ENCODE data around the gene ZNG1A.
"Not testable (repeated sequence)": the region's sequence is repeated elsewhere in the genome, so short reads cannot be mapped to it uniquely, and the experiment has no call there.

The ZNG1A gene

DNA sequence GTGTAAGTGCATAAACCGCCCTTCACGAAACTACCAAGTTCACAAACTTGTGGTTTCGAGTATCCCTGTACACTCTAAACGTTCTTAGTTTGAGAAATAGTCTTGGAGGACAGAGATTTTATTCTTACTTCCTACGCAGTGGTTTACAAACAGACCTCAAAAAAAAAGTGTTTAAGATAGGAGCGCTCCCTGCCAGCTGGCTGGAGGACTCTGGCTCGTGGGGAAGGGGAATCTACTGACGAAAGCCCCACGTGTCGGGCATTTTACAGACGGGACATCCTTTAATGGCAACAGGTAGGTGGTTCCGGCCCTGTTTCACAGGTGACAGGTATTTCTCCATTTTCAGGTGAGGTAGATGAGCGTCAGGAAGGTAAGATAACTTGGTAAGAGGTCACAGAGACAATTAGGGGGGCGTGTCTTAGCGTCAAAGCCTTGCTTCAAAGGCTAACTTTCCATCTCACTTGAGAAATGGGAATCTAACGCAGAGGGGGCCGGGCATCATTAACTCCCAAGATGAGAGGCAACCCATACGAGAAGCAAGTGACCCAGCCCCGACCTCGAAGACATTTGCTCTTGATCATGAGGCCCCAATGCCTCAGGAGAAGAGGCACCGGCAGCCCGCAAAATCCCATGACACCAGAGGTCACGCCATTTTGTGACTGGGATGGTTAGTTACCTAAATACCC is 573 bp downstream of the ZNG1A start:
- not testable (repeated sequence) for DNase-seq (ENCODE audit: low read depth)

GRCh38 chr9:169757-170156 is 9.1 kb downstream of the ZNG1A start:
- not testable (repeated sequence) for DNase-seq (ENCODE audit: low read depth)

GRCh38 chr9:159871-160270 is 19.0 kb downstream of the ZNG1A start:
- DNase-seq (ENCODE audit: low read depth): not testable (repeated sequence)

GRCh38 chr9:151173-151572 is 27.7 kb downstream of the ZNG1A start:
- DNase-seq (ENCODE audit: low read depth): not testable (repeated sequence)

- DNase-seq (ENCODE audit: low read depth): not testable (repeated sequence)
Observed at GRCh38 chr9:139880-140279, 39.0 kb downstream of the ZNG1A start.

DNA sequence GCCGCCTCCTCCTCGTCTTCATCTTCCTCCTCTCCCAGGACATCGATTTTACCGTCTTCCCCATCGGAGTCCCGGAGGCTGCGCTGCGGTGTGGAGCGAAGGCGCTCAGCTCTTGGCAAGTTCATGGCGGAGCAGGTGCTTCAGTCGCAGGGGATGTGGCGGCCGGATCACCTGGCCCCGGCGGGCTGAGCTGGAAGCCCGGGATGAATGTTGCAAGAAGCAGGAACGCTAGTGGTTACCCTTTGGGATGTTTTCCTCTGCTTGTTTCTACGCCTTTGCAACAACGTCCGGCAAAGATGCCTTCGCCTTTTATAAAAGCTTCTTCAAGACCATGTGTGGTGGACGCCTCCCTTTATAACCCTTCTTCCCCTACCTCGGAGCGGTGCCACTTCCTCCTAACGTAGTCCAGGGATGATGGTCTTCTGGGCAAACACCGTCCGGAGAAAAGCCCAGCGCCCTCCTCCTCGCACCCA is 60.8 kb downstream of the ZNG1A start, which contains the start of gene FOXD4:
FOXD4 (minus strand) TSS at position 423 of the 473 bp plus-strand sequence; CDS start at position 125, 298 bp downstream.
- not testable (repeated sequence) for DNase-seq (ENCODE audit: low read depth)

GRCh38 chr9:117144-117994 is 61.5 kb downstream of the ZNG1A start:
- DNase-seq (ENCODE audit: low read depth): not testable (repeated sequence)

GRCh38 chr9:116239-117077 is 62.4 kb downstream of the ZNG1A start:
- not testable (repeated sequence) for DNase-seq (ENCODE audit: low read depth)

DNA sequence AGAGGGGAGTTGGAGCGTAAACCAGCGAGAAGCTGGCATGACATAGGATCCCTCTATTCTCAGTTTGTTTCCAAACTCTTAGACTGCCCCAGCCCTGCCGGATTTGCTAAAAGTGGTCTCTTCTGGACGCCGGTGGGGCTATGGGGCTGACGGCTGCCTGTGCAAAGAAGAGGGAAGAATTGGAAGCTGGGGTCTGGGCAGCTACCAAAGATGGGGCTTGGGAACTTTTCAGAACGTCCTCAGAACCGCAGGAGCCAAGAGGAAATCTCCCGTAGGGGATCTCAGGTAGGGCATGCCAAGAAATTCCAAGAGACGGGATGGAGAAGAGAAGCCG is 63.8 kb downstream of the ZNG1A start:
- DNase-seq (ENCODE audit: low read depth): not testable (repeated sequence)

- not testable (repeated sequence) for DNase-seq (ENCODE audit: low read depth)
Observed at GRCh38 chr9:114267-115117, 64.4 kb downstream of the ZNG1A start.

- DNase-seq (ENCODE audit: low read depth): not testable (repeated sequence)
Observed at GRCh38 chr9:113468-114266, 65.2 kb downstream of the ZNG1A start.

DNA sequence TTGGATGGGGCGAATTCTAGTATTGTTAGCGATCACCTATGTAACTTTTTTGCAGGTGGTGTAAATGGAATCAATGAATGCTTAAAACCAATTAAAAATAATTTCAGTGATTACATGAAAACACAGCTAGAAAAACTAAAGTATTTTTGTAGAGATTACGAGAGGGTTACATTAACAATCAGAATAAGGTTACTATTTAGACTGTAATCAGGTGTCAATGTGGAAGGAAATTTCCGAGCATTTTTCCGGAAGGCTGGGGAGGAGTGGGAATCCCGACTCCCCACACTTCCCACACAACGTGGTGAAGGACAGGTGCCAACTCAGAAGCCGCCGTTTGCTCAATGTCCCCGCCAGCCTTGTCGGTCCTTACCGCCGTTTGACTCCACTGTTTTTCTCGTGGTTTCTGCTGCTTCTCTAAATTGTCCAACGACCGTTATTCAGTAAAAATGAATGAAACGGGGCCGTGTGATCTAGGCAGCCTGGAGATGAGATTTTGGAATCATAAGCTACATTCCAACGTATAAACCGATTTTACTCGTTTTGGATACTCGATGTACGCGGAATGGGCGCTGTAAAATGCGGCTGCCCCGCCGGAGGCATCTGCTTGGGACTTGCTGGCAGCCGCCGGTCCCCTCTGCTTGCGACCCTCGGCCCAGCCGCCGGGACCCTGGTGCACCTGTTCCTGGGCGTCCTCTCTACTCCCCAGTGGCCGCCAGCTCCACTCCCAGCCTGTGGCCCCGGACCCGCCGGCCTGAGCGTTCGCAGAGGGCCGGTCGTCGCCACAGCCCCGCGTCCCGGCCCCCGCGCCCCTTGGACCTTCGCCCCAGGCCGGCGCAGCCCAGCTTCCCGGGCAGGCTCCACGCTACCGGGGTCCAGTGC is 66.0 kb downstream of the ZNG1A start:
- not testable (repeated sequence) for DNase-seq (ENCODE audit: low read depth)

DNA sequence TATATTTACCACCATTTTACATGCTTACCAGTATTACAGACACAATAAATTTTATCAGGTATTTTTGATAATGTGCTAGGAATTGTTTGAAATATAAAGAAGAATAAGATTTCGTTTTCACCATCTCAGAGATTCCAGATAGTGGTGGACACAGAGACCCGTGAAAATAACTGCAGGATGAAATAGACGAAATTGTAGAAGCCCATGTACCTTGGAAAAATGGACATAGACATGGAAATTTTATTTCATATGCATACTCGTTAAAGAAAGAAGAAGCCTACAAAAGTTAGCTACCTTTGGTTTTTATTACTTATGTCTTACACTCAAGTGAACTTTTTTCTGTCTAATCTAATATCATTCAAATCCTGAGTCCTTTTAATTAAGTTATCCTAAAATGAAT is 68.2 kb downstream of the ZNG1A start:
- DNase-seq (ENCODE audit: low read depth): not testable (repeated sequence)

DNA sequence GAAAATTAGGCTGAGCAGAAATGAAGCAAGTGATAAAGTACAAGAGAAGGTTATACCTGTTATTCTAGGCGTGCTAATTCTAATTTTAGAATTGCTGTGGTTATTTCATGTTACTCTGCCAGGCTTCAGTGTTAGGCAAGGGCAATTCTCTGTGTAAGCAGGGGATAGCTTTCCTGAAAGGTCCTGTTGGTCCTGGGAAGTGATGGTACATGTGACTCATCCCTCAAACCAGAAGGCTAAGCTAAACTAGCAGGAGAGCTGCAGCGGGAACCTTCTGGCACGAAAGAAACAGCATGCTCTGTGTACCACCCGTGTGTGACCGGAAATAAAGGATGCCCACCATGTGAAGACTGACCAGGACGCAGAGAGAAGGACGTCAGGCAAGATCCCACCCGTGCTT is 69.3 kb downstream of the ZNG1A start:
- not testable (repeated sequence) for DNase-seq (ENCODE audit: low read depth)

- not testable (repeated sequence) for DNase-seq (ENCODE audit: low read depth)
Observed at GRCh38 chr9:108742-109495, 69.9 kb downstream of the ZNG1A start.

- not testable (repeated sequence) for DNase-seq (ENCODE audit: low read depth)
Observed at GRCh38 chr9:105991-106390, 72.9 kb downstream of the ZNG1A start.

GRCh38 chr9:100430-100829 is 78.4 kb downstream of the ZNG1A start:
- DNase-seq (ENCODE audit: low read depth): not testable (repeated sequence)

DNA sequence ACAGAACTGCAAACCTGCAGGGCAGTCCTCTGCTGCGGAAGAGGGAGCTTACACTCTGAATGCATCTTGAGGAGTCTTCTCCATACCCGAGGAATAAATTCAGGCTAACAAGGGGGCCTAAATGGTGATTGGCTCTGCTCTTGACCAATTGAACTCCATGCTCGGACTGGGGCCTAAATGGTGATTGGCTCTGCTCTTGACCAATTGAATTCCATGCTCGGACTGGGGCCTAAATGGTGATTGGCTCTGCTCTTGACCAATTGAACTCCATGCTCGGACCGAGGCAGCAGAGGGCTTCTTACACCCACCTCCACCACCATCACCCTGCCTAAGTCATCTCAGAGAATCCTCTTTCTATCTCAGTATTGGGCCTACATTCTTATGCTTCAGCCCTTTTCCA is 79.0 kb downstream of the ZNG1A start:
- DNase-seq (ENCODE audit: low read depth): not testable (repeated sequence)

Data from stimulated activated CD8-positive, alpha-beta memory T cell treated with anti-CD3 and anti-CD28 coated beads, Interleukin-12 subunit alpha, Interleukin-12 subunit beta, amount 100 ng/mL, for 4 hours (primary cell).